Fibroblast of lung (primary cell): Measurements from ENCODE around the gene COMT. TPM values are rescaled to one million over a fixed set of nuclear protein-coding genes. Genes with fewer than 3 reads are reported as not detected.

ENCODE experiments used
- DNase-seq, 2 donors: peaks; one replicate each; pipeline versions ENCODE4 v3.0.0 to v3.0.0-alpha.2; 2010; ENCODE audit warnings: low read depth in 2 of 2
- H2AFZ ChIP-seq: 2 replicates; pipeline ENCODE4 v1.5.1; 2012; ENCODE audit warnings: low read length, control low read depth, inconsistent platforms
- H3K27ac ChIP-seq: 2 replicates; pipeline ENCODE4 v1.5.1; 2011; ENCODE audit warnings: low read length, control low read depth; ENCODE audit not compliant: insufficient read depth
- H3K27me3 ChIP-seq: 2 replicates; pipeline ENCODE4 v1.5.1; 2011; ENCODE audit warnings: mild to moderate bottlenecking, low read length; ENCODE audit not compliant: control insufficient read depth, insufficient read depth
- H3K36me3 ChIP-seq: 2 replicates; pipeline ENCODE4 v1.5.1; 2011; ENCODE audit warnings: low read length; ENCODE audit not compliant: control insufficient read depth, insufficient read depth
- H3K4me1 ChIP-seq: 2 replicates; pipeline ENCODE4 v1.5.1; 2011; ENCODE audit warnings: low read length; ENCODE audit not compliant: control insufficient read depth, insufficient read depth; ENCODE audit errors: extremely low read depth
- H3K4me2 ChIP-seq: 2 replicates; pipeline ENCODE4 v1.5.1; 2011; ENCODE audit warnings: low read length, control low read depth; ENCODE audit not compliant: insufficient read depth; ENCODE audit errors: extremely low read depth
- H3K4me3 ChIP-seq, 4 experiments: fragments of 200-600 bp in 1 of 4; sonication (generic) in 1 of 4; replicated peaks in 1 of 4; 2 replicates each; pipeline ENCODE4 v1.5.1; 2011 to 2016; ENCODE audit warnings: low read length in 4 of 4, low read depth in 3 of 4, mild to moderate bottlenecking in 3 of 4, control low read depth in 2 of 4, inconsistent platforms in 1 of 4, mixed read lengths in 1 of 4; ENCODE audit not compliant: insufficient read depth in 1 of 4; ENCODE audit errors: control extremely low read depth in 1 of 4
- H3K79me2 ChIP-seq: 2 replicates; pipeline ENCODE4 v1.5.1; 2012; ENCODE audit warnings: mild to moderate bottlenecking, low read length, inconsistent platforms; ENCODE audit not compliant: control insufficient read depth, insufficient read depth
- H3K9ac ChIP-seq: 2 replicates; pipeline ENCODE4 v1.5.1; 2011; ENCODE audit warnings: mild to moderate bottlenecking, low read length, control low read depth; ENCODE audit not compliant: insufficient read depth
- H3K9me3 ChIP-seq: 2 replicates; pipeline ENCODE4 v1.5.1; 2012; ENCODE audit warnings: low read depth, low read length; ENCODE audit not compliant: control insufficient read depth, insufficient read depth
- H4K20me1 ChIP-seq: 2 replicates; pipeline ENCODE4 v1.5.1; 2011; ENCODE audit warnings: low read length; ENCODE audit not compliant: control insufficient read depth, insufficient read depth; ENCODE audit errors: extremely low read depth
- EZH2 ChIP-seq: IDR thresholded peaks from 2 replicates; pipeline ENCODE4 v1.5.1; 2012; ENCODE audit warnings: low read length, control low read depth, mild to moderate bottlenecking; ENCODE audit errors: missing control alignments
- polyA plus RNA-seq, 2 donors: library from polyadenylated mRNA; depleted of rRNA in 1 of 2; stranded (reverse) in 1 of 2; unstranded in 1 of 2; fragments of >200 nt; gene quantifications; 2 replicates each; pipeline ENCODE4 v1.2.1, GENCODE V29; 2011 to 2012; ENCODE audit warnings: missing spikeins in 1 of 2
- total RNA-seq: library from RNA; depleted of rRNA; stranded (reverse); fragments of >200 nt; gene quantifications from 2 replicates; pipeline ENCODE4 v1.2.1, GENCODE V29; 2014
- TF ChIP-seq, protein P1 (sequence below), 2 donors: IDR thresholded peaks in 1 of 2; conservative IDR thresholded peaks in 1 of 2; 1 replicate in 1 of 2; 2 replicates in 1 of 2; pipeline ENCODE4 v1.5.1; 2011 to 2012; ENCODE audit warnings: low read length in 2 of 2, control low read depth in 1 of 2, inconsistent platforms in 1 of 2, low read depth in 1 of 2, mild to moderate bottlenecking in 1 of 2

COMT gene
- total and polyA plus RNA-seq, 2 donors (not counting 1 experiment from before 2014, with no cell fraction given), result 208 to 305 TPM

DNA sequence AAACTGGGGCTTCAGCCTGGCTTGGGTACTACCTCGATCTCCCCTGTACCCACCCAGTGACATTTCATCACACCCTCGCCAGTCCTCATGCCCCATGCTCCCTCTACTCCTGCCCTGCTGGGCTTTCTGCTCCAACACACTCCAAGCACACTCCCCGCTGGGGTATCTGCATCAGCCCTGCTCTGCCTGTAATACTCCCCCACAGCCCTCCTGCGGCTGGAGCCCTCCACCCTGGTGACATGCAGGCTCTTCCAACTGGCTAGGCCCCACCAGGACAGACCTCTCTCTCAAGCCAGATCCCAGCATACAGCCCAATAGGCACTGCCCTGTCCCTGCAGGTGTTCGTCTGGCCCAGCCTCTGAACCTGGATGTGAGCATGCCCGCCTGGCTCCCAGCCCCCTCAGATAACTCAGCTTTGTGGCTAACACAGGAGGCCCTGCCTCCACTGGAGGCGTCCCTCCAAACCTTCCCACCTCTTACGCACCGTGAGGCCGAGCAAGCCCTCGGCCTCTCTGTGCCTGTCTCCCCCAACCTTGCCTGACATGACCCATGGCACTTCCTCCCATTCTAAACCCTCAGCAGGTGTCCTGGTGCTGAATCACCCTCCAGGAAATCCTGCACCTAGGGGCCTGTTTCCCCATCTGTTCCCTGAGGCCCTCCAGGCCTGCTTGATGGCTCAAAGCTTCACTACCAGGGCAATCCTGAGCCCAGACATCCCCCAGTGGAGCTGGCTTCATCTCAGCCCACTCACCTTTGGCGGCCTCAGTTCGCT is 33.5 kb downstream of the COMT start:
- Histone ChIP-seq H3K36me3 (peaks cover 10% of the 10 kb centered on the region), H2AFZ (no peak overlapping the region), H3K4me2 (no peak overlapping the region), H3K27me3 (no peaks in the 10 kb centered on the region), H4K20me1 (no peaks in the 10 kb centered on the region), H3K4me1 (no peaks in the 10 kb centered on the region), H3K27ac (no peak overlapping the region), H3K9me3 (no peaks in the 10 kb centered on the region), H3K79me2 (no peaks in the 10 kb centered on the region), H3K4me3 (no peak overlapping the region), H3K9ac (no peak overlapping the region)
- TF ChIP-seq, protein P1, sequence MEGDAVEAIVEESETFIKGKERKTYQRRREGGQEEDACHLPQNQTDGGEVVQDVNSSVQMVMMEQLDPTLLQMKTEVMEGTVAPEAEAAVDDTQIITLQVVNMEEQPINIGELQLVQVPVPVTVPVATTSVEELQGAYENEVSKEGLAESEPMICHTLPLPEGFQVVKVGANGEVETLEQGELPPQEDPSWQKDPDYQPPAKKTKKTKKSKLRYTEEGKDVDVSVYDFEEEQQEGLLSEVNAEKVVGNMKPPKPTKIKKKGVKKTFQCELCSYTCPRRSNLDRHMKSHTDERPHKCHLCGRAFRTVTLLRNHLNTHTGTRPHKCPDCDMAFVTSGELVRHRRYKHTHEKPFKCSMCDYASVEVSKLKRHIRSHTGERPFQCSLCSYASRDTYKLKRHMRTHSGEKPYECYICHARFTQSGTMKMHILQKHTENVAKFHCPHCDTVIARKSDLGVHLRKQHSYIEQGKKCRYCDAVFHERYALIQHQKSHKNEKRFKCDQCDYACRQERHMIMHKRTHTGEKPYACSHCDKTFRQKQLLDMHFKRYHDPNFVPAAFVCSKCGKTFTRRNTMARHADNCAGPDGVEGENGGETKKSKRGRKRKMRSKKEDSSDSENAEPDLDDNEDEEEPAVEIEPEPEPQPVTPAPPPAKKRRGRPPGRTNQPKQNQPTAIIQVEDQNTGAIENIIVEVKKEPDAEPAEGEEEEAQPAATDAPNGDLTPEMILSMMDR (conservative IDR thresholded peaks at IDR 0.05 in 1 of 2, IDR thresholded peaks at IDR 0.05 in 1 of 2; ENCODE audit: low read depth in 1 of 2, low read length in 2 of 2), result no peak
- TF ChIP-seq EZH2, result no peak
- DNase-seq, result no peak

DNA sequence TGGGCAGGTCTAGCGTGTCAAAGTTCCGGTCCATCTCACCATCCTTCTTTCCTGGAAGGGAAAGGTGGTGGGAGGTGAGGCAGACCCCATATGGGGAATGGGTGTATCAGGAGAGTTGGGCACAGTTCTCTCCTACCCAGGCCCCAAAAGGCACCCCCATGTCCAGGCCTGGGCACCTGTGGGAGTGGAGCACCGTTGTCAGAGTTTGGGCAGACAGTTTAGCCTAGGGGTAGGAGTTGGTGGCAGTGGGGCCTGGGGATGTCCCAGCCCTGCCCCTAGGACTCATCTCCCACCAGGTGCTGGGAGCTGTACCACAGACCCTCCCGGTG is 34.1 kb downstream of the COMT start:
- Histone ChIP-seq H3K4me3 (no peak overlapping the region), H3K79me2 (no peaks in the 10 kb centered on the region), H3K27me3 (no peaks in the 10 kb centered on the region), H3K4me1 (no peaks in the 10 kb centered on the region), H3K9me3 (no peaks in the 10 kb centered on the region), H3K27ac (no peak overlapping the region), H2AFZ (no peak overlapping the region), H3K9ac (no peak overlapping the region), H3K36me3 (peaks cover 7% of the 10 kb centered on the region), H3K4me2 (no peak overlapping the region), H4K20me1 (no peaks in the 10 kb centered on the region)
- TF ChIP-seq, protein P1 (conservative IDR thresholded peaks at IDR 0.05 in 1 of 2, IDR thresholded peaks at IDR 0.05 in 1 of 2; ENCODE audit: low read depth in 1 of 2, low read length in 2 of 2), result no peak
- TF ChIP-seq EZH2, result no peak
- DNase-seq, result no peak

DNA sequence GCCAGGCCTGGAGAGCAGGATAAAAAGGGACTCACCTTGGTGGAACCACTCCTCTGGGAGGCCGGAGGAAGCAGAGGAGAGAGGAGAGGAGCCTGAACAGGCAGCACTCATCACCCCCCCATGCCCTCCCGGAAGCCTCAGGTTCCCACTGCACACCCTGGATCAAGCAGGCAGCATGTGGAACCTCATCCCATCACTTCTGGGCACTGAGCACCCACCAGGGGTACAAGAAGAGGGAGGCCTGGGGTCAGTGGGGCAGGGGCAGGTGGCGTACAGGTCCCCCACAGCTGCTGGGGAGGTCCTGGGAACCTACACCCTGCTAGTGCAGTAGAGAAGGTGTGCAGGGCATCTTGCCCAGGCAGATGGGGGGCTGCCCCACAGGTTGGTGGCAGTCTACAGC is 35.1 kb downstream of the COMT start:
- TF ChIP-seq, protein P1 (conservative IDR thresholded peaks at IDR 0.05 in 1 of 2, IDR thresholded peaks at IDR 0.05 in 1 of 2; ENCODE audit: low read depth in 1 of 2, low read length in 2 of 2), result no peak
- no peak for TF ChIP-seq EZH2
- H4K20me1 ChIP-seq, result no peaks in the 10 kb centered on the region
- no peak overlapping the region for H3K9ac ChIP-seq
- peaks cover 3% of the 10 kb centered on the region for H3K36me3 ChIP-seq
- H2AFZ ChIP-seq, result no peak overlapping the region
- no peaks in the 10 kb centered on the region for H3K9me3 ChIP-seq
- H3K4me1 ChIP-seq, result no peaks in the 10 kb centered on the region
- no peaks in the 10 kb centered on the region for H3K27me3 ChIP-seq
- DNase-seq, result no peak
- no peak overlapping the region for H3K27ac ChIP-seq
- H3K4me2 ChIP-seq, result no peak overlapping the region
- no peaks in the 10 kb centered on the region for H3K79me2 ChIP-seq
- no peak overlapping the region for H3K4me3 ChIP-seq
